HG03520 (cell line): ENCODE measurements around the gene YDJC.
"Not testable (repeated sequence)": the region's sequence is repeated elsewhere in the genome, so short reads cannot be mapped to it uniquely, and the experiment has no call there.

Experiments used
- ATAC-seq: cut with Tn5 transposase; IDR thresholded peaks from one replicate; pipeline ENCODE4 v1.9.1; 2021; ENCODE audit warnings: mild to moderate bottlenecking, moderate library complexity; ENCODE audit not compliant: unreplicated experiment

Gene YDJC

DNA sequence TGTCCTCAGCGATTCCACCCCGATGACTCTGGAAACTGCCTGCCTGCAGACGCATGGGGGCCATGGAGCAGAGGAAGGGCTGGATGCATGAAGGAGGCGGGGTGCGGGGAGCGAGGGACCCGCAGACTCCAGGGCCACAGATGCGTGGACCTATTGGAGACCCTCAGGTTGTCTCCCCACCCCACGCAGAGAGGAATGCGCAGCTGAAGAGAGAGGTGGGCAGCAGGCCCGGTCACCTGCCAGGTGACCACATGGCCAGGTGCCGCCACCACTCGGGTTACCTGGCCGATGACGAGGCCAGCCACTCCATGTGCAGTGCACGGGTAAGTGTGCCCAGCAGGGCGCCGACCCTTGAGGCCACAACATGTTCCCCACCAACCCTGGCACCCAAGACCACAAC is 3.1 kb upstream of the YDJC start:
- no peak for ATAC-seq

DNA sequence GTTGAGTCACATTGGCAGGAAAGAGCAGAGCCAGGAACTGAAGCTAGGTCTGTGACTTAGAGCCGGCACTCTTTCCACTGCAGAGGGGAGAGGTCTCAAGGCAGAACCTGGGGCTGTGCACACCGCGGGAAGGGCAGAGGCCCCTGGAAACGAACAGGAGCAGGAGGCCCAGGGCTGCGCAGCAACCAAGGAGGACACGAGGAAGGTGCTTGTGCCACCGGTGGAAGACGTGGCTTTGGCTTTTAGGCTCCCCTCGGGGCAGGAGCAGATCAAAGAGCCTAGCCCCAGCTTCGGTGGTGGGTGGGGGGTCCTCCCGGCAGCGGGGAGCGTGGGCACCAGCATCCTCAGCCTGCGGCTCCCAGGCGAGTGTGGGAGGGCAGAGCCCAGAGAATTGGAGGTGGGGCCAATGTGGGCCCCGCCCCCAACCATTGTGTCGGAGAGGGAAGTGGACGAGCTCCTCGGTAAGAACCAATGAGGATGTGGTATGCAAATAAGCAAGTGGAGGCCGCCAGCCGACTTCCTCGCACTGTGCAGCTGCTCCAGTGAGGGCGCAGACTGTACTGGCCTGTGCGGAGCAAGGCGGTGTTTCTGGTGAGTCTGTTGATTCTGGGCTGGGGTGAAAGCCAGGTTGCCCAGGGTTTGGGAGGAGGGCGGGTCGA is 2.5 kb upstream of the YDJC start, which contains the start of gene CCDC116:
TSS of gene CCDC116 (plus strand) at position 524 of the 659 bp plus-strand sequence. CDS start 422 bp downstream, outside the sequence.
- no peak for ATAC-seq

DNA sequence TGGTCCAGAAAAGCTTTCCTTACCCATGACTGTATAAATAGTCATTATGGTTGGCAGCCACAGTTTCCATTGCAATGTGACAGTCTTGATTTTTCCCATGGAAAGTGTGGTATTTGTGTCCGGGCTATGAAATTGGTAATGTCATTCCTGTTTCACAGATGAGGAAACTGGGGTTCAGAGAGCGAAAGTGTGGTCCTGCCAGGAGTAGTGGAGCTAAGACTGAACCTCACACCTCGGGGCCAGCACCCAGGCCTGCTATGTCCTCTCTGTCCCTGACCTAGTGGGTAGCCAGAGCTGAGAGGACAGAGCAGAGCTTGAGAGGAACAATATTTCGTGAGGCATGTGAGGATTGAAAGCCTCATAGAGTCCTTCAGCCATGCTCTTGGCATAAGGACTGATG is 1.2 kb upstream of the YDJC start:
- ATAC-seq: no peak

DNA sequence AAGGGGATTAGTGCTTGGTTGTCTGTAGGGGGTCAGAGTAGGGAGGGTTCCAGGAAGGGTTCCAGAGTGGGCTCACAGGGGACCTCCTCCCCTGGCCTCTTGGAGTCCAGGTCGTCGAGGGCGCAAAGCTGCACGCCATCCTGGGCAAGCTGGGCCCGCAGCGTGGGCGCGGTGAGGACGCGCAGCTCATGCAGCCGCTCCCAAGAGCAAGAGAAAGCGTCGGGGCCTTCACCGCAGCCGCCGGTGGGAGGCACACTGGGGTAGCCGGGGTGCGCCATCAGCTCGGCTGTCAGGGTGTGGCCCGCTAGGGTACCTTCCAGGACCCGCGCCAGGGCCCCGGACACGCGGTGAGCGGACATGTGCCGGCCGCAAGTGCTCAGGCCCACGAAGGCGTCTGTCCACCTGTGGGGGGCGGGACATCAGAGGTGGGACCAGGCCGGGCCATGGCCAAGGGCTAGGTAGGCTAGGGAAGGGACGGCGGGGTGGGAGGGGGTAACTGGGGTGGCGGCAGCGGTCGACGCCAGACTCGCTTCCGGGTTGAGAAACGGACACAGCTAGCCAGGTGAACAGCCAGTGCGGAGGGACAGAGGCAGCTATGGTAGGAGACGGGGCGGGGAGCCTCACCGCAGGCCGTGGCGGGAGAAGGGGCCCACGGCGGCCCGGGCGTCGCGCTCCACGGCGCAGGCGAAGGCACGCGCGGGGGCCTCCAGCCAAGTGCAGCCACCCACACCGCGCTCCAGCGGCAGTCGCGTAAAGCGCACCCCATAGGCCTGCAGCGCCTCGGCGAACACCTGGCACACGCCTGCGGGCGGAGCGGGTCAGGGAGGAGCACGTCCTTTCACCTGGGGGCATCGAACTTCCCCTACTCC is 1.2 kb downstream of the YDJC start:
- no peak for ATAC-seq

DNA sequence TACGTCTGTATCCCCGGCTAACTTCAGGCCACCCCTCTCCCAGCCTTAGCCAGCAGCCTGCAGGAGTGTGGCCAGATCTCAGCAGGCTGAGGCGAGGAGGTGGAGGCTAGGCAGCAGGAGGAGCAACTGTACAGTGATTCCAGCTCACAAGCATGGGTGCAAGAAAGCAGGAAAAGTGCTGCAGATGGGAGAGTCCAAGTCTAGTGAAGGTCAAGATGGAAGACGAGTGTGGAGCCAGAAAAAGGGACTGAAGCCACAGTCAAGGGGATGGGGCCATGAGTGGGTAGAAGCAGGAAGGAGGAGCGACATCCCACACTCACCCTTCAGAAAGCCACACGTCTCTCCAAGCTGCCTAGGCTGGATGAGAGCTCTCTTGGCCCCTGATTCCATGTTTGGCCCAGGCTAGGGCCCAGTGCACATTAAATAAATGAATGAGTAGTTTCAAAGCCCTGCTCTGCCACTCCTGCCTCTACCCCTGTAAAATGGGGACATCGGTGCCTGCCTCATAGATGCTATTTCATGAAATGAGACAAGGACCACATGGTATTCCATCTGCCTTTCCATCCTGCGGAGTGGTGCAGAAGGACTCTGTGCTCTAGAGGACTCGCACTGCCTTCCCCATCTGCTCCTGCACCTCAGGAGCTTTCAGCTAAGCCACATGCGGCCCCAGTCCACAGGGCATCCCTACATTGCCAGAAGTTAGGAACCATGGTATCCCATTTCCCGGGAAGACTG is 2.9 kb downstream of the YDJC start:
- ATAC-seq: no peak

DNA sequence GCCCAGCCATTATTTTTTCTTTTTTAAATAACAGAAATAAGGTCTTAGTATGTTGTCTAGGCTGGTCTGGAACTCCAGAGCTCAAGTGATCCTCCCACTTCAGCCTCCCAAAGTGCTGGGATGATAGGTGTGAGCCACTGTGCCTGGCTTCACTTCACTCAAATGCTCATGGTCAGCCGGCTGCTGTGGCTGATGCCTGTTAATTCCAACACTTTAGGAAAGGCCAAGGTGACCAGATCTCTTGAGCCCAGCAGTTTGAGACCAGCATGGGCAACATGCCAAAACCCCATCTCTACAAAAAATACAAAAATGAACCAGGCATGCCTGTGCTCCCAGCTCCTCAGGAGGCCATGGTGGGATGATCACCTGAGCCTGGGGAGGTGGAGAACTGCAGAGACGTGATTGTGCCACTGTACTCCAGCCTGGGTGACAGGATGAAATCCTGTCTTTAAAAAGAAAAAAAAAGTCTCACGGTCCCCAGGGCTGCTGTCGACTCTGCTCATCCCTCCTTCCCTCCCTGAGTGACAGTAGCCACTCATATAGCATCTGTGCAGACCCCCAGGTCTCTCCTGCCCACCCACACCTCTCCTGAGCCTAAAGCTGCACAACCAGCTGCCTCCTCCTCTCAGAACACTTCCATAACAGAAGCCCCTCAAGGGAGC is 3.6 kb downstream of the YDJC start:
- no peak for ATAC-seq

DNA sequence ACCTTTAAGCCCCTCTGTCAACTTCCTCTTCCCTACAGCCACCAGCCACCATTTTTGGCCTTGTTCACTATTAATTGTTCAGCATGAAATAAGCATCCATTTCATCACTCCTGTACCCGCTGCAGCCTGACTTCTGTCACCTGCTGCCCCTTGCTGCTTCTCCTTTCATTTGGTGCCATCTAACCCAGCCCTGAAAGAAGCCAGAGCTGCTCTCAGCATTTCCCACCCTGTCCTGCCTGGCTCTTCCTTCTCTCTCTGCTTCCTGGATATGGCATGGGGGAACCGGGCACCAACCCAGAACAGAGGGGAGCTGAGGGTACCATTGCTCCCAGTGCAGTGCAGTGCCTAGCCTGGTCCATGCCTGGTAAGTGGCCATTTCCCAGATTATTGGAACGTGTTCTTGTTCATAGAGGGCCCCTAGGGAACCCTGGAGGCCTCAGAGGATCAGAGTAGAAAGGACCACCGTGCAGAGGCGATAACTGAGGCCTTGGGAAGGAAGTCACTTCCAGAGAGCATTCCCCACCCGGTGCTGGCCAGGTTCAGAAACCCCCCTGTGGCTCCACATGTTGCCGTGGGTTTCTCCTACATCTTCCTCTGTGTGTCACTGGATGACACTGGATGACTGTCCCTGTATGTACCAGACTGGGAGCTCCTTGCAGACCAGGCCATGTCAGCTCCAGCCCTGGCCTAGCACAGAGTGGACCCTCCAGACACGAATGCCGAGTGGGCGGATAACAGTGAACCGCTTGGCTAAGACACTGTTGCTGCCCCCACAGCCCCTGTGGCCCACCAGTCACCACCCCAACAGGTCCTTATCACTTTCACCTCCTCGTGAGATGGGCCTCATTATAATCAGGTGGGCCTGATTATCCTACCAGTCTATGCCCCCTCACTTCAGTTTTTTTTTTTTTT is 4.7 kb downstream of the YDJC start:
- ATAC-seq: no peak

DNA sequence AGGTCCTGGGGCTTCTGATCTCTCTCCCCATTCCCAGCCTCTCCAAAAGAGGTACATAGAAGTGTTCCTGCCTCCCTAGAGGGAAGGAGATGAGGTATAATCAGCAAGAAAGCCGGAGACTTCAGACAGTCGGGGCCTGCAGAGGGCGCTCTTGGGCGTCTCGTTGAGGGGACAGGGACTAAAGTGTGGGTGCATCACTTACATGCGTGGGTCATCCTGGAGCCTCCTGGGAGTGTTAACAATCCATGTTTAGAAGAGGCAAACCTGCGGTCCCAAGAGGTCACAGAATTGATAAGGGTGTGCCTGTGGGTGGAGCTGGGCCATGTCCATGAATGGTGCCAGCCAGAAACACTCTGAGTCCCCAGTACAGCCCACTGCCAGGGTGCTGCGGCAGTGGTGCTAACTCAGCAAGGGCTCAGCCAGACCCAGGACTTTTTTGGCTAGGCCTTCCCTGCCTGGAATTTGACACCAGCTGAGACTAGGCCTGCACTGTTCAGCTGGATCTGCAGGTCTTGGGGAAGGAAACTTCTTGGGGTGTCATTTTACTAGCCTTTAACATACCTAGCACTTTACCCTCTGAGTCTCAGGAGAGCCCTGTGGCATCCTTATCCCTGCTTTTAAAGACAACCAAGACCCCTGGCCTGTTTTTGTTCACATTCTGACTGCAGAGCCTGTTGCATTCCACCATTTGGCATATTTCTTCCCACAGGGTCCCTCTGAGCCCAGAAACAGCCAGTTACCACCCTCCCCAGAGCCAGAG is 5.5 kb downstream of the YDJC start:
- ATAC-seq: no peak

DNA sequence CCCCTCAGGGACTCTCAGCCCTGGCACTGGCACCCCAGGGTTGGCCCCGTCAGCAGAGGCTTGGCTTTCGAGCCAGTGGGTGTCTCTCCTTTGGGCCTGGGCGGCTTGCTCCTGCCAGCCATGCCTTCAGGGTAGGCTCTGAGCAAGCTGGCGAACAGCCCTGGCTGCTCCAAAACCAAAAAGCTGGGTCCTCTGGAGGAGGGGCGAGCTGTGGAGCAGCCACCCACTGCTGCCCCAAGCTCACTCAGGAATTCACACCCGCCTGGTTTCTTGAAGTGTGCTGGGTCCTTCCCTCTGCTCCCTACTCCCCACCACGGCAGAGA is 6.2 kb downstream of the YDJC start:
- ATAC-seq: no peak

DNA sequence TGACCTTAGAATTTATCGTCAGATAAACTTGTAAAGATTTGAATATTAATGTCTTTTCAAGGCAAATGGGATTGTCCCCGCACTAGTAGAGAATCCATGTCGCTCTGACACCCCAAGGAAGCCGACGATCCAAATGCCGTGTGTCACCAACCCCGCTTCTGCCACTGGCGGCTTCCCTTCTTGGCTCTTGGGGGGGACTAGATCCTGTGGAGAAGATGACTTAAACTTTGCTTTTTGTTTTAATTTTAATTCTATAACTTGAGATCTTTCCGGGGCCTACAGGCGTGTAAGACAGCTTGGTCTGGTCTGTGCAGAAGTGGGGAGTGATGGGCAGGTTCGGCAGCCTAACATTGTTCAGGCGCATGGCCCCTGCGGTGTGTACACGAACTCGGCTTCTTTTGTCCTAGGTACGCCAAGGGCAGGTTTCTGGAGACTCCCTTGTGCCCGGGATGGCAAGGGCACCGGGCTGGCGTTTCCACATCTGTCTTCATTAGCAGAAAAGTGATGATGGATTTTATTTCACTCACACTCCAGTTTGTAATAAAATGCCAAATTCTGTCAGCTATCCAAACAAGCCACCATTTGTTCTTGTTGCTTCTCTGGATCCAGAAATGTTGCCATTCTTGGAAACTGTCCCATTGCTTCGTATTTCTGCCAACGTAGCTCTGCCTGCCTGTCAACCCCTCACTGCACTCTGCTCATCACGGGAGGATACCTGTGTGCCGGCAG is 6.7 kb downstream of the YDJC start:
- no peak for ATAC-seq

DNA sequence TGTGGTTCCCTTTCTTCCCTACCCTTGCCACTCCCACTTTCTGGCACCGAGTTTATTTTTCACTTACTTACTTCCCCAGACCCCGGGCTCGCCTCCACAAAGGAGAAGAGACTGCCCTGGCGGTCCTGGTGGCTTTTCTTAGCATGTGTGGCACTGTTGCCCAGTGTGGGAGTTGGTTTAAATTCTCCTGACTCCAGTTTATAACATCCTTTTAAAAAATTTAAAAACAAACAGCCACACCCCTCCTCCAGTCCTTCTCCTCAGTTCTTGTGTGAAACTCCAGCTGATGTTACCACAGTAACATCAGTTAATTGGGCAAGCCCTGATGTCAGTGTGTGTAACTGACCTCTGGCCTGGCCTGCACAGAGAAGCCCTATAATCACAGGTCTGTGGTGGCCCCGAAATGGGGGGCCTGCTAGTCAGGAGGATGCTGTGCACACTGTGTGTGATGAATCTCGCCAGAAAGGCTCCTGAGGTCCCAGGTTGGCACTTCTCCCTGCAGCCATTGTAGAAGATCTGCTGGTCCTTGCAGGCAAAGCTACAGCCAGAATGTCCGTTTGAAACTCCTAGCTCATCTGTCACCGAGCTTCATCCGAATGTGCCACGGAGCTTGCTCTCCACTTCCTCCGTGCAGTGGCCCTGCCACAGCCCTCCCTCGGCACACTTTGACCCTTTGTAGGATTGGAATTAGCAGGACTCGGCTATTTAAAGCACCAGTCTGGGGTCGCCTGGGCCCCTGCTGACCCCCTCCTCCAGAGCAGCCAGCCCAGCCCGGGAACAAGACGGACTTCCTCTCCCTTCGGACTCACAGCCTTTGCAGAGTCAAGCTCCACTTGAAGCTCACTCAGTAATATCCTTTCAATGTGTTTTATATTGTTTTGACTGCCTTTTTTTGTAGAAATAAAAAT is 7.6 kb downstream of the YDJC start:
- no peak for ATAC-seq

DNA sequence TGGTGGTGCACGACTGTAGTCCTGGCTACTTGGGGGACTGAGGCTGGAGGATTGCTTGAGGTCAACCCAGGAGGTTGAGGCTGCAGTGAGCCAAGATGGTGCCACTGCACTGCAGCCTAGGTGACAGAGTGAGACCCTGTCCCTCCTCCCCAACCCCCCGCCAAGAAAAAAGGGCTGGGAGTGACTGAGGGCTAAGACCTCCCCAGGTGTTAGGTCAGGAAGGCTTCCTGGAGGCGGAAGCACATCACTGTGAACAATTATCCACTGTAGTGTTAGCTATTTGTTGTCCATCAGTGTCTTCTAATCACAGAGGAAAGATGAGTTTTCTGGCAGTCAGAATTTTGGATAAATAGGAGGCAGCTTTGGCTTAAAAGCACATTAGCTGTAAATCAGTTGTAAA is 8.8 kb downstream of the YDJC start:
- ATAC-seq: no peak

DNA sequence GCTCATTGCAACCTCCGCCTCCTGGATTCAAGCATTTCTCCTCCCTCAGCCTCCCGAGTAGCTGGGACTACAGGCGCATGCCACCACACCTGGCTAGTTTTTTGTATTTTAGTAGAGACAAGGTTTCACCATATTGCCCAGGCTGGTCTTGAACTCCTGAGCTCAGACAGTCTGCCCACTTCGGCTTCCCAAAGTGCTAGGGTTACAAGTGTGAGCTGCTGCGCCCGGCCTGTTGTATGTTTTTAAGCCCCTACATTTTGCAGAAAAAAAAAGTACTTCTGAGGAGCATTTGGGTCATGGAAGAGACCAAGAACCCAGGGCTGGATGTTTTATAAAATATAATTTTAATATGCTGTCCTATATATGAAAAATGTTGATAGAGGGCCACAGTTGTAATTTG is 12.5 kb downstream of the YDJC start:
- ATAC-seq: not testable (repeated sequence)

DNA sequence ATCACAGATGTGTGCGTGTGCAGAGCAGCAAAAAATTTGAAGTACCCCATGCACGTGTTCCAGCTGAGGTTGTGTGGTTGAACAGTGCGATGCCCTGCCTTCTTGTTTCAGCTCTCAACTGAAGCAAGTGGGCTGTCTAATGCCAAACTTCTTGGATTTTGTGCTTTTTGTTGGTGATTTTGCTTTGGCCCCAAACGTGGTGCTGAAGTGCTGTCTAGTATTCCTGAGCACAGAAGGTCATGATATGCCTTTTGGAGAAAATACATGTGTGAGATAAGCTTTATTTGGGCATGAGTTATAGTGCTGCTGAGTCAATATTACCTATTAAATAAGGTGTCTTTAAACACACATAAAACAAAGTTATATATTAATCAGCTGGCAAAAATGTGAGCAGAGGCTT is 14.1 kb downstream of the YDJC start:
- no peak for ATAC-seq

DNA sequence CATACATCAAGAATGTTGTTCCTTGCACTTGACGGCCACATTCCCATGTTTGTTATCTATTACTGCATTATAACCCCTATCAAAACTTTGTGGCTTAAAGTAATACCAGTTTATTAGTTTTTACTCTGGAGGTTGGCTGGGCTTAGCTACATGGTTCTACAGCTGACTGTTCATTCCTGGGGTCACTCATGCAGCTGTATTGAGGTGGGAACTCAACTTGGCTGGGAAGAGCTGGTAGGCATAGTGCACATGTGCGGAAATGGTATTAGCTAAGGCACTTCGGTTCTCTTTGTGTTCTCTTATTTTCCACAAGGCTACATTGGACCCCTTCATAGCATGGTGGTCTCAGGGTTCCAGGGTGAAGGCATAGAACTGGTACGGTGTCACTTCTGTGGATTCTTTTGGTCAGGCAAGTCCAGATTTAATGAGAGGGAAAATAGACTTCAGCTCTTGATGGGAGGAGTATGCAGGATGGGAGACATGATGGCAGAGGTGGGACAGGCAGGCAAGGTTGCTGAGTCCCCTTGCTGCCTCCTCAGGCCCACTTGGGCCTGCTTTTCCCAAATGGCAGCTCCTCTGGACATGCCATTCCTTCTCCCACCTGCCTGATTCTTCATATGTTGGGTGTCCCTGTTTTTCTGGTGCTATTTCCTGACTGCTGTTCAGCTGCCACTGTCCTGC is 16.1 kb downstream of the YDJC start:
- ATAC-seq: no peak

DNA sequence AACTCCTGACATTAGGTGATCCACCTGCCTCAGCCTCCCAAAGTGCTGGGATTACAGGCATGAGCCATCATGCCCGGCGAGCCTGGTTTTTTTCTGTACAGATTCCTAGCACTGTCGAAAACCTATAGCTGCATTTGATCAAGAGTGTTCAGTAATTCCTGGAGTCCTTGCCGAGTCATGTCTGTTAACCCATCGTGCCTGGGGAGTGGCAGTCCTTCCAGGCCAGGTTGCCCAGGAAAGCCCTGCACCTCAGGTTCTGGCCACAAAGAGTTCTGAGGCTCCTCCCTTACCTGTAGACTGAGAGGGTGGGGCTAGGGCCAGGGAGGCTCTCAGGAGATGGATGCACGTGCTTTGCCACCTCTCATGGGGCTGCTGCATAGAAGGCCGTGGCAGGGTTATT is 17.0 kb downstream of the YDJC start:
- ATAC-seq: no peak
